Calu3 (cell line): ENCODE data around the gene MRPS23. TPM values are rescaled to one million over a fixed set of nuclear protein-coding genes. Genes with fewer than 3 reads are reported as not detected.

Source experiments
- BruUV-seq: library from RNA; stranded (reverse); fragments of 400-500 nt; replicated peaks from 2 replicates; lab custom pipeline; 2021; lab: Mats Ljungman, UMichigan
- CTCF ChIA-PET: fragments of 300-600 bp; sonication (Branson Sonifier 250); formaldehyde crosslinking; loops from one replicate; lab custom pipeline; 2022; ENCODE audit warnings: antibody characterized with exemption; lab: Charles Lee
- DNase-seq: peaks from one replicate; pipeline ENCODE4 v3.0.0; 2022
- H3K27ac Mint-ChIP-seq: one replicate; pipeline ENCODE4 v1.8.0; 2022; ENCODE audit warnings: mixed read lengths; ENCODE audit not compliant: unreplicated experiment
- H3K27me3 Mint-ChIP-seq: one replicate; pipeline ENCODE4 v1.8.0; 2022; ENCODE audit warnings: mixed read lengths; ENCODE audit not compliant: unreplicated experiment
- H3K36me3 Mint-ChIP-seq: one replicate; pipeline ENCODE4 v1.8.0; 2022; ENCODE audit warnings: mild to moderate bottlenecking, moderate library complexity, mixed read lengths; ENCODE audit not compliant: insufficient read depth, unreplicated experiment
- H3K4me1 Mint-ChIP-seq: one replicate; pipeline ENCODE4 v1.8.0; 2022; ENCODE audit warnings: mild to moderate bottlenecking, low read depth, mixed read lengths; ENCODE audit not compliant: unreplicated experiment
- H3K4me3 Mint-ChIP-seq: one replicate; pipeline ENCODE4 v1.8.0; 2022; ENCODE audit warnings: mild to moderate bottlenecking, low read depth, moderate library complexity, mixed read lengths; ENCODE audit not compliant: unreplicated experiment
- H3K9me3 Mint-ChIP-seq: one replicate; pipeline ENCODE4 v1.8.0; 2022; ENCODE audit warnings: low read depth, mixed read lengths; ENCODE audit not compliant: unreplicated experiment
- intact Hi-C: fragments of 100-400 bp; cut with micrococcal nuclease; formaldehyde crosslinking; loops from one replicate; pipeline ENCODE4 v1.10.0; 2022; ENCODE audit not compliant: unreplicated experiment
- total RNA-seq: library from RNA; stranded (reverse); gene quantifications from 2 replicates; pipeline ENCODE4 v1.2.3, GENCODE V29; 2022
- TF ChIP-seq, protein P1 (sequence below): fragments of 200-600 bp; IDR thresholded peaks from one replicate; pipeline ENCODE4 v1.8.0; 2022; ENCODE audit warnings: antibody characterized with exemption; ENCODE audit not compliant: unreplicated experiment

MRPS23 gene
- total RNA-seq, 1 experiment from 2014 or later = 38.1 TPM

GRCh38 chr17:57856792-57857620 lies 7.2 kb upstream of the MRPS23 start:
- Mint-ChIP-seq H3K36me3 (peaks cover 14% of the 10 kb centered on the region), H3K27ac (no peak overlapping the region), H3K4me1 (peaks cover 2% of the 10 kb centered on the region), H3K27me3 (no peaks in the 10 kb centered on the region), H3K4me3 (no peak overlapping the region), H3K9me3 (no peaks in the 10 kb centered on the region)
- intact Hi-C loops = loop anchor here (5.0 kb wide), 1 partner anchor 255 kb away; no protein-coding TSS in a partner anchor
- no TSS peak for BruUV-seq
- TF ChIP-seq, protein P1, sequence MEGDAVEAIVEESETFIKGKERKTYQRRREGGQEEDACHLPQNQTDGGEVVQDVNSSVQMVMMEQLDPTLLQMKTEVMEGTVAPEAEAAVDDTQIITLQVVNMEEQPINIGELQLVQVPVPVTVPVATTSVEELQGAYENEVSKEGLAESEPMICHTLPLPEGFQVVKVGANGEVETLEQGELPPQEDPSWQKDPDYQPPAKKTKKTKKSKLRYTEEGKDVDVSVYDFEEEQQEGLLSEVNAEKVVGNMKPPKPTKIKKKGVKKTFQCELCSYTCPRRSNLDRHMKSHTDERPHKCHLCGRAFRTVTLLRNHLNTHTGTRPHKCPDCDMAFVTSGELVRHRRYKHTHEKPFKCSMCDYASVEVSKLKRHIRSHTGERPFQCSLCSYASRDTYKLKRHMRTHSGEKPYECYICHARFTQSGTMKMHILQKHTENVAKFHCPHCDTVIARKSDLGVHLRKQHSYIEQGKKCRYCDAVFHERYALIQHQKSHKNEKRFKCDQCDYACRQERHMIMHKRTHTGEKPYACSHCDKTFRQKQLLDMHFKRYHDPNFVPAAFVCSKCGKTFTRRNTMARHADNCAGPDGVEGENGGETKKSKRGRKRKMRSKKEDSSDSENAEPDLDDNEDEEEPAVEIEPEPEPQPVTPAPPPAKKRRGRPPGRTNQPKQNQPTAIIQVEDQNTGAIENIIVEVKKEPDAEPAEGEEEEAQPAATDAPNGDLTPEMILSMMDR = no peak
- CTCF ChIA-PET = interaction anchor here (1.2 to 1.5 kb wide), 2 partner anchors 142 kb away, joined by 6 to 8 read pairs; no protein-coding TSS in a partner anchor
- no peak for DNase-seq

- H3K9me3 Mint-ChIP-seq = no peaks in the 10 kb centered on the region
- intact Hi-C loops = loop anchor here (5.0 kb wide), 1 partner anchor 257 kb away; no protein-coding TSS in a partner anchor
- no peaks in the 10 kb centered on the region for H3K27me3 Mint-ChIP-seq
- H3K4me1 Mint-ChIP-seq = peaks cover 11% of the 10 kb centered on the region
- CTCF ChIA-PET = interaction anchor here (0.8 to 1.2 kb wide), 2 partner anchors 20 to 144 kb away, joined by 3 to 6 read pairs; no protein-coding TSS in a partner anchor
- H3K4me3 Mint-ChIP-seq = no peak overlapping the region
- peaks cover 9% of the 10 kb centered on the region for H3K36me3 Mint-ChIP-seq
- TF ChIP-seq, protein P1 = no peak
- BruUV-seq = no TSS peak
- H3K27ac Mint-ChIP-seq = no peak overlapping the region
- no peak for DNase-seq
Observed at GRCh38 chr17:57855391-57856035, 5.7 kb upstream of the MRPS23 start.

- DNase-seq = no peak
- Mint-ChIP-seq H3K4me1 (peaks cover 11% of the 10 kb centered on the region), H3K36me3 (peaks cover 25% of the 10 kb centered on the region), H3K9me3 (no peaks in the 10 kb centered on the region), H3K4me3 (no peak overlapping the region), H3K27ac (no peak overlapping the region), H3K27me3 (no peaks in the 10 kb centered on the region)
- TF ChIP-seq, protein P1 = no peak
- BruUV-seq = no TSS peak
- CTCF ChIA-PET = no interaction called here
- intact Hi-C loops = no loop called here
Observed at GRCh38 chr17:57853695-57854094, 3.9 kb upstream of the MRPS23 start.

DNA sequence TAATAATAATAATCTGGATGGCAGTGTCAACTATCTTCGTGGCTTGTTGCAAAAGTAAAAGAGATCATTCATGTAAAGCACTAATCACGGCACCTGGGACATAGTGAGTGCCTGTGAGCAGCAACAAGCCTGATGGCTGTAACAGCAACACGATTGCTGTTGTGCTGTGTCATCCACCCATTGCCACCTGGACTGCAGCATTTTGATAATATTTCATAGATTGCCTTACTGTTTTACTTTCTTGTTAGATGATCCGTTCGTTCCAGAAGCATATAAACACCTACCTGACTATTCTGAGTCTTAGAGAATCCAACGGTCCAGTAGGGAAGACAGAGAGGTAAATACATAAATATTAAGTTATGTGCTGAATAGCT lies 3.1 kb upstream of the MRPS23 start:
- intact Hi-C loops = no loop called here

More for the DNA sequence above, 3.1 kb upstream of the MRPS23 start:
- DNase-seq = no peak
- H3K4me1 Mint-ChIP-seq = peaks cover 11% of the 10 kb centered on the region
- H3K4me3 Mint-ChIP-seq = no peak overlapping the region
- no peaks in the 10 kb centered on the region for H3K9me3 Mint-ChIP-seq
- no TSS peak for BruUV-seq
- no peak overlapping the region for H3K27ac Mint-ChIP-seq
- H3K36me3 Mint-ChIP-seq = peaks cover 22% of the 10 kb centered on the region
- TF ChIP-seq, protein P1 = no peak
- CTCF ChIA-PET = no interaction called here
- H3K27me3 Mint-ChIP-seq = no peaks in the 10 kb centered on the region
